Right cardiac atrium (tissue), 5 donors: ENCODE measurements around the gene MMP24OS. TPM values are rescaled to one million over a fixed set of nuclear protein-coding genes. Genes with fewer than 3 reads are reported as not detected.

Source experiments
- ATAC-seq, 2 donors: fragments of 200-7000 bp; cut with Tn5 transposase; one replicate each; pipeline versions ENCODE4 v1.8.0 to v1.9.1; 2020; ENCODE audit warnings: moderate library complexity in 2 of 2, mild to moderate bottlenecking in 1 of 2
- DNase-seq, 3 donors: peaks; one replicate each; pipeline ENCODE4 v3.0.0-alpha.2; 2020
- H3K27ac ChIP-seq: one replicate; pipeline ENCODE4 v1.5.1; 2013; ENCODE audit warnings: mild to moderate bottlenecking, low read length, control low read depth, moderate library complexity
- H3K27me3 ChIP-seq: one replicate; pipeline ENCODE4 v1.6.1; 2013; ENCODE audit not compliant: control insufficient read depth, insufficient read depth
- H3K4me1 ChIP-seq: one replicate; pipeline ENCODE4 v1.6.1; 2013; ENCODE audit warnings: low read length; ENCODE audit not compliant: control insufficient read depth, insufficient read depth
- H3K4me3 ChIP-seq: one replicate; pipeline ENCODE4 v1.5.1; 2013; ENCODE audit warnings: low read length, control low read depth
- H3K9me3 ChIP-seq: one replicate; pipeline ENCODE4 v1.6.1; 2013; ENCODE audit warnings: low read length; ENCODE audit not compliant: control insufficient read depth
- WGBS: extraction: QIAGEN DNeasy Blood & Tissue Kit; methylation state at CpG from one replicate; pipeline ENCODE4 v1.1.7; 2013; 5-methylcytosine and 5-hydroxymethylcytosine counted together
- intact Hi-C, 4 donors: fragments of 100-400 bp; cut with DNase I; formaldehyde crosslinking; loops; one replicate each; pipeline versions ENCODE4 v1.11.0 to v1.14.0; 2022 to 2023
- polyA plus RNA-seq: library from polyadenylated mRNA; stranded (reverse); fragments of 200-250 nt; gene quantifications from one replicate; pipeline ENCODE4 v1.2.3, GENCODE V29; 2013
- total RNA-seq, 4 donors: library from RNA; stranded (reverse); fragmentation: NEBNext Ultra II Directional; extraction: Animal tissue kit (Norgen Biotek cat#: 25700); gene quantifications; one replicate each; pipeline ENCODE4 v1.2.1, GENCODE V29; 2021
- donor health status: healthy with polysubstance abuse.
- donor health status: DM: no; HTN: yes; CAD: no.
- donor health status: DM: no; HTN: no; CAD: no.
- donor health status: DM: no; HTN: yes; CAD: no; lungs with severe emphysema.
- donor health status: DM: yes; HTN: yes; CAD: no.

The MMP24OS gene
- total and polyA plus RNA-seq, 5 donors, result 45.1 to 65.0 (median 47.1) TPM

DNA sequence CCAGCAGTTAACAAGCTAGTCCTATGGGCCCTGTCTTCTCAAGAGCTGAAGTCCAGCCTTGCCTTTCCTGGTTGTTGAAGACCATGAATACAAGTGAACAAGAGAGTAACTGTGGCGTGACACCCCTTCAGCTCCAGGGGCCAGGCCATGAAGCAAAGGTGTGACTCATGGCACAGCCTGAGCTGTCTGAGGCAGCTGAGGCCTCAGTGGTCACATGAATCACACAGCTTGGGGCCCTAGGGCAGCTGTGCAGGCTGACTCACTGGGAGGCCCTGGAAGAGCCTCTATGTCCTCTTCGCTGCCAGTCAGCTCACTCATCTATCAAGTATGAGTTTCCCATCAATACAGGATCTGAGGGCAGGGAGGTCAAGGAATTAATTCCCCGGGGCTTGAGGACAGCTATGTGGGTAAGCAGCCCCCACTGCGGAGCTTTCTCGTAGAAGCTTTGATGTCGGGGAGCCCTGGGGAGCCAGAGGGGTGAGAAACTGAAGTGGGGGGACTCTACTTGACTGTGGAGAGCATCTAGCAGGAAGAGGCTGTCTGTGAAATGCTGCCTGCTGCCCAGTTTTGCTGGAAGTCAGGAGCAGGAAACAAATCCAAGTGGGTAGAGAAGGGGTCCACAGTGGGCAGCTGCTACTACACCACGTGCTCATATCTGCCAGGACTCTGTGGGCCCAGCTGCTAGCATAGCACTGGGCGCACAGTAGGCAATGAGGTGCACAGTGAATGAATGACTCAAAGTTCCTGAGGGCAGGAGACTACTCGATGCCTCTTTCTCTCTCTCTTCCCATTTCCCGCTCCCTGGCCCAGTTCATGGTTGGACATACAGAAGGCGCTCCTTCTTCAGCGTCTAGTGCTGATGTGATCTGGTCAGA, 28.0 kb upstream of the MMP24OS start:
- intact Hi-C loops, result no loop called here
- no peak overlapping the region for H3K4me3 ChIP-seq
- peak in 1 of 2 donors; percentile 69 for ATAC-seq
- peaks cover 14% of the 10 kb centered on the region for H3K4me1 ChIP-seq
- DNase-seq, result peak in 2 of 3 donors; percentile 31 to 70
- 89% methylated on average over 12 of the region's 12 CpGs for WGBS
- no peaks in the 10 kb centered on the region for H3K27me3 ChIP-seq
- H3K9me3 ChIP-seq, result no peaks in the 10 kb centered on the region
- no peak overlapping the region for H3K27ac ChIP-seq

DNA sequence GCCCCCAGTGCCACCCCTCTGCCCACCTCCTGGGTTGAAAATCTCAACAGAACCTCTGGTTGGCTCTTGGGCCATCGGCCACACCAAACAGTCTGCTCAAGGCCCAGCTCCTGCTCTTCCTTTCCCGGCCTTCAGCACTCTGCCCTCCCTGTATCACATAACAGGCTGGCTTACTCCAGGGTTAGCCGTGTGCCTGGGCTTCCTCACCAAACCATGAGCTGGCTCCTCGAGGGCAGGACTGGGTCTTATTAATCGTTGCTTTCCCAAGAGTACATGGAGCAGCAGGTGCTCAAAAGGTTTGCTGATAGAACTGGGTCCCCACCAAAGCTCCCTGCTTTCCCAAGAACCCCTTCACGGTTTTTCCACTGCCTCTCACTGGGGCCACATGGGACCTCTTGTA, 27.0 kb upstream of the MMP24OS start:
- intact Hi-C loops, result loop anchor here (5.0 kb wide), 1 partner anchor 142 kb away; no protein-coding TSS in a partner anchor
- Histone ChIP-seq H3K9me3 (no peaks in the 10 kb centered on the region), H3K4me3 (no peak overlapping the region), H3K27me3 (no peaks in the 10 kb centered on the region), H3K4me1 (peaks cover 14% of the 10 kb centered on the region), H3K27ac (no peak overlapping the region)
- DNase-seq (no peak), ATAC-seq (no peak)
- WGBS, result 87% methylated on average over 6 of the region's 6 CpGs

DNA sequence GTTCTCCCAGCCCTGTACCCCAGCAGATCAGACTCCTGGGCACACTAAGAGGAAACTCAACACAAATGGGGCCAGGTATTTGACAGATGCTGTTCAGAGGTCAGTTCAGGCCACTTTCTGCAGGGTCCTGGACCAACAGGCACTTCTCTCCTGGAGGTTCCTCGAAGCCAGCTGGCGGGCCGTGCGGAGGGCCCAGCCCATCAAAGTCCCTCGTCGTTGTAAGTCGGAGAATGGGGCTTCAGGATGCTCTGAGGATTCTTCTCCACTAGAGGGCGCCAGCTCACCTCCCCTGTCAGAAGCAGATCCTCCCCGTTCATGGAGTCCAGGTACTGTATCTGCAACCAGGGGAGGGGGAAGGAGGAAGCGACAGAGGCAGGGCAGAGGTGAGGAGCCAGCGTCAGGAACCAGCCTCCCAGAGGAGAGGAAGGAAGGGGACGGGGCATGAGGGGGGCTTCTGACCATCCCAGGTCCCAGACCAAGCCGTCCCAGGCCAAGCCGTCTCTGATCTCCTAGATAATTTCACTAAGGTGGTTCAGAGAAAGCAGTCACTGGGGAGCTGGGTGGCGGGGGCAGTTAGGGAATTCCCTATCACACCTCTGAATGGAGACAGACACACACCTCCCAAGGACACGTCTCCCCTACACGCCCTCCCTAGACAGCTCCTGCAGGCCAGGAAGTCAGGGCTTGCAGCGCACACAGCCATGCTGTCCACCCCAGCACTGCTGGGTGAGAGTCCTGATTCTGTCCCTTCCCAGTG, 26.0 kb upstream of the MMP24OS start:
- ATAC-seq (peak; percentile 49 to 69), DNase-seq (peak; percentile 72 to 89 (median 79))
- WGBS, result 29% methylated on average over 18 of the region's 18 CpGs
- no peak overlapping the region for H3K27ac ChIP-seq
- intact Hi-C loops, result loop anchor here (5.0 kb wide), 1 partner anchor 143 kb away; no protein-coding TSS in a partner anchor
- peaks cover 14% of the 10 kb centered on the region for H3K4me1 ChIP-seq
- H3K27me3 ChIP-seq, result no peaks in the 10 kb centered on the region
- no peaks in the 10 kb centered on the region for H3K9me3 ChIP-seq
- no peak overlapping the region for H3K4me3 ChIP-seq

DNA sequence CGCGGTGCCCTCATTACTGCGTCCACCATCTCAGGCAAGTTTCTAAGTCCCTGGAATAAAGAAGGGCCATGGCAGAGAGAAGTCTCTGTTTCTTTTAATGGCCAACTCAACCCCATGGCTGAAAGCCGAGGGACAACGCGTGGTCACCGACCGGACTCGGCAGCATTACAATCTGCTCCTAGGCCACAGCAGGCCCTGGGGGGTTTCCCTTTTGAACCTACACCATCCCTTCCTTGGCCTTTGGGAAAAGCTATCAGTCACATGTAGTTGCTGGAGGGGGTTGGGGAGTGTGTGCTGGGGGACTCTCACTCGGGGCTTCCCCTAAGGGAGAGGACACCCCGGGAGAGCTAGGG, 25.4 kb upstream of the MMP24OS start:
- Histone ChIP-seq H3K27me3 (no peaks in the 10 kb centered on the region), H3K9me3 (no peaks in the 10 kb centered on the region), H3K4me1 (peaks cover 14% of the 10 kb centered on the region), H3K27ac (no peak overlapping the region), H3K4me3 (no peak overlapping the region)
- intact Hi-C loops, result loop anchor here (5.0 kb wide), 1 partner anchor 144 kb away; no protein-coding TSS in a partner anchor
- 75% methylated on average over 11 of the region's 11 CpGs for WGBS
- peak in 1 of 3 donors; percentile 17 for DNase-seq
- ATAC-seq, result no peak

DNA sequence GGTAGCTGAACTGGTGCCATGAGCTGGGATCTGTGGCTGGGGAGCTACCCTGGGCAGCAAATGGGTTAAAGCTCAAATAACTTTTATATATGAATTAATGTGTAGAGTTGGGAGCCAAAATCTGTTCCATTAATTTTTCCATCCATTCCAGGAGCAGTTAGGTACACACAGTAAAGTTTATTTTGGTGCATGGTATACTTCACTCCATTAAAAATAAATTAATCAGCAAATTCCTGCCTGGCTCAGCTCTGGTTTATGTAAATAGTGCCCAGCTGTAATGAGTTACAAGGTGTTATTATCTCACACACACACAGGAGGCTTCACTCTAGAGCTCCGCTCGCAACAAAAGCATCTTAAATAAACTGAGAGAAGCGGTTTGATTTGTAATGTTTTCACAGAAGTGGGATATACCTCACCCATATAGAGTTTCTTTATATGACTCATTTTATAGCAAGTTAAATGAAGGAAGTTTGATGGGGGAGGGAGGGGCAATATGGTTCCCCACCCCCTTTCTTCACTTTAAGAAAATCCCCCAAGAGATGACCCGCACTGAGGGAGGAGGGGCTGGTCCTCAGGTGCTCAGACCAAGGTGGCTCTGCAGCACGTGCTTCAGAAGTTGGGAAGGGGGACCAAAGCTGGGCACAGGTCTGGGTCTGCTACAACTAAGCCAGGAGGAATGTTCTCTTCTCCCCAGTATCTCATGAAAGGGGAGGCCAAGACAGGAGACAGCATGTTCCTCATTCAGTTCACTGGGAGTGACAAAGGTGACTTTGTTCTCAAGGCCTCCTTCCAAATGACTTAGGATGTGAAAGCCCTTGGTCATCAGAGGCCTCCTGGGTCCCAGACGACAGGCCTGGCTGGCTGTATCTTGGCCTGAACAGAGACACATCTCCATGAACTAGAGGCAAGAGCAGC, 24.8 kb upstream of the MMP24OS start:
- WGBS, result 87% methylated on average over 6 of the region's 6 CpGs
- ATAC-seq (no peak), DNase-seq (no peak)
- Histone ChIP-seq H3K27me3 (no peaks in the 10 kb centered on the region), H3K27ac (no peak overlapping the region), H3K4me1 (peaks cover 8% of the 10 kb centered on the region), H3K9me3 (no peaks in the 10 kb centered on the region), H3K4me3 (no peak overlapping the region)
- intact Hi-C loops, result loop anchor here (5.0 kb wide), 1 partner anchor 145 kb away; no protein-coding TSS in a partner anchor

DNA sequence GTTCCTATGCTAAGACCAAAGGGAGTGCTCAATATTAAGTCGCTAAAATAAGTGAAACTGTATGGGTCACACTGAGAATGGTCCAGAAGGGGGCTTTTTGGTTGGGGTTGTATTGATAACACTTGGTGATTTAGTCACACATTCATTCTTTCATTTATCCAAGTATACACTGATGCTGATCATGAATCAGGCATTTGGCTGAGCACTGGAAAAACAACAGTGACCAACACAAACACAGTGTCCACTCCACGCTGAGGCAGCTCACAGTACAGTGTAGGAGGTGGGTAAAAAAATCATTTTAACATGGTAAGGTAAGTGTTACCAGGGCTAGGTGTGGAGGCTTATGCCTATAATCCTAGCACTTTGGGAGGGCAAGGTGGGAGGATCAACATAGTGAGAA, 23.5 kb upstream of the MMP24OS start:
- H3K9me3 ChIP-seq, result no peaks in the 10 kb centered on the region
- H3K4me1 ChIP-seq, result peaks cover 4% of the 10 kb centered on the region
- intact Hi-C loops, result loop anchor here (5.0 kb wide), 1 partner anchor 146 kb away; no protein-coding TSS in a partner anchor
- DNase-seq, result no peak
- ATAC-seq, result no peak
- 87% methylated on average over 2 of the region's 2 CpGs for WGBS
- H3K4me3 ChIP-seq, result no peak overlapping the region
- no peak overlapping the region for H3K27ac ChIP-seq
- no peaks in the 10 kb centered on the region for H3K27me3 ChIP-seq

DNA sequence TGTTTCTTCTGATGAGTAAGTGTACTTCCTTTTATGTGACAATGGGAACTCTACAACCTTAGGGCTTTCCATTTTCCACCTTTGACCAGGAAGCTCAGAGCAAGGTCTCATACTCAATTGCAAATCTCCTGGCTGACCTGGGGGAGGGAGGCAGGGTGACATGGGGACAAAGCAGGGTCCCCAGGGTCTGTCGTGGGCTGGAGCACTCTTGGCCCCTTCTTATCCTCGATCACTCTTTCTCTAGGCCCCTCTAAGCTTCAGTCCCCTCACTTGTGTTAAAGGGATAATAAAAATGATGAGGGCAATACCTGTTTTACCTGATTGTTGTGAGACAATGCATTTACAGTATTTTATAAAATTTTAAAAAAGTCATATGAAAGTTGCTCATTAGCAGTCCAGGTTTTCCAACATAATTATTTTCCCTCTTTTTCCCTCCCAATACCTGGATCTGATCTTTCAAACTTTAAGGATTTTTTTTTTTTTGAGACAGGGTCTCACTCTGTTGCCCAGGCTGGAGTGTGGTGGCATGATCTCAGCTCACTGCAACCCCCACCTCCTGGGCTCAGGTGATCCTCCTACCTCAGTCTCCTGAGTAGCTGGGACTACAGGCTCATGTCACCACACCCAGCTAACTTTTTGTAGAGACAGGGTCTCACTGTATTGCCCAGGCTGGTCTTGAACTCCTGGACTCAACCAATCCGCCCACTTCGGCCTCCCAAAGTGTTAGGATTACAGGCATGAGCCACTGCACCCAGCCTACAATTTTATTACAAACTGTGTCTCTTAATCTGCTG, 22.7 kb upstream of the MMP24OS start:
- Histone ChIP-seq H3K27me3 (no peaks in the 10 kb centered on the region), H3K4me3 (no peak overlapping the region), H3K4me1 (no peaks in the 10 kb centered on the region), H3K9me3 (no peaks in the 10 kb centered on the region), H3K27ac (no peak overlapping the region)
- 80% methylated on average over 4 of the region's 4 CpGs for WGBS
- intact Hi-C loops, result loop anchor here (5.0 kb wide), 1 partner anchor 147 kb away; no protein-coding TSS in a partner anchor
- ATAC-seq (no peak), DNase-seq (no peak)

DNA sequence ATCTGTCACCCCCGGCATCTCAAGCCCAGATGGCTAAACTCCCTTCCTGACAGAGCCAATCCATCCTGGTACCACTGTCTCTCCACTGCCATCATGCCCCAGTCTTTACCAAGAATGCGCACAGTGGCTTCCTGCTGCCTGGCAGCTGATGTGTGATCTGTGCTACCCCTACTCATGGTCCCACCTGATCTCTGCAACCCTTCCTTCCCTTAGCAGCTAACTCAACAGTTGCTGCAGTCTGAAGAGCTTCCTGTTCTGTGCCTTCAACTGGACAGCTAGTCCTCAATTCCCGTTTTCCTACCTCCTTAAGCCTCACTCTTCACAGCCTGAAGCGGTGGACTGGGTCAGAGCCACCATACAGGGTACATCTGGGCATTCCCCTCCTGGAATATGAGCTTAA, 21.9 kb upstream of the MMP24OS start:
- Histone ChIP-seq H3K27ac (no peak overlapping the region), H3K9me3 (no peaks in the 10 kb centered on the region), H3K4me1 (no peaks in the 10 kb centered on the region), H3K27me3 (no peaks in the 10 kb centered on the region), H3K4me3 (no peak overlapping the region)
- 71% methylated on average over 4 of the region's 4 CpGs for WGBS
- intact Hi-C loops, result loop anchor here (5.0 kb wide), 1 partner anchor 148 kb away; no protein-coding TSS in a partner anchor
- ATAC-seq (no peak), DNase-seq (no peak)

DNA sequence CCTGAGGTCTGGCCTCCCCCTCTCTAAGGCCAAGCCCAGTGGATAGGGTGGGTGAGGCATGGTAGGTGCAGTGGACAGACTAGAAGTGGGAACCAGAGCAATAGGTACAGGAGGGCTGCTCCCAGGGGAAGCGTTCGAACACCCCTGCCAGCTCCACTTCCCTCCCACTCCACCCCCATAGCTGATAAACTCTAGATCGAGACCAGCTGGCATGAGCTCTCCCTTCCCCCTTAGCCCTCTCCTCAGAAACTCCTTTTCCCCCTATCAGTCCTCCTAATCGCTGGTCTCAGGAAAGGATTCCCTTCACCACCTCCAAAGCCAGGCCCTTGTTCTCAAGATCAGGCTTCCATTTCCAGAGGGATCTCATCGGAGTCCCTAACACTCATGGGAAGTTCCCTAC, 20.3 kb upstream of the MMP24OS start:
- Histone ChIP-seq H3K4me3 (no peak overlapping the region), H3K27ac (no peak overlapping the region), H3K9me3 (no peaks in the 10 kb centered on the region), H3K4me1 (no peaks in the 10 kb centered on the region), H3K27me3 (no peaks in the 10 kb centered on the region)
- 32% methylated on average over 5 of the region's 5 CpGs for WGBS
- DNase-seq, result no peak
- intact Hi-C loops, result no loop called here
- ATAC-seq, result no peak

DNA sequence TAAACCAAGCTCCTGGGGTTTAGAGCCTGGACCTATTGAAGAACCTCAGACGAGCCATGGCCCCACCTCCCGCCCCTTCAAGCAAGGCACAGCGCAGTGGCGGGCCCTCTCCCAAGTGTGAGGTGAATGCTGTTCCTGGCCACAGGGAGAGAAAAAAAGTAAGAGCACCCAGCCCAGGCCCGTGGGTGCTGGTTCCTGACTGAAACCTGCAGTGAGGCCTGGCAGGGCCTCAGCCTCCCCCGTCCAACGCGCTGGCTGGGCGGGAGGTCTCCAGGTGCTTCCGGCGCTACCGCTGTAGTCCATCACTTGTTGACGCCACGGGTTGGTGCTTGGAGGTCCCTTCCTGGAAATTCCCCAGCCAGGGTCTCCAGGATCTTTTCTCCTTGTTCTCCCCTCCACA, 19.8 kb upstream of the MMP24OS start:
- H3K27ac ChIP-seq, result no peak overlapping the region
- H3K9me3 ChIP-seq, result no peaks in the 10 kb centered on the region
- ATAC-seq (no peak), DNase-seq (no peak)
- WGBS, result 89% methylated on average over 14 of the region's 14 CpGs
- no peak overlapping the region for H3K4me3 ChIP-seq
- no peaks in the 10 kb centered on the region for H3K27me3 ChIP-seq
- no peaks in the 10 kb centered on the region for H3K4me1 ChIP-seq
- intact Hi-C loops, result no loop called here
